ENCODE results near the gene TSPAN2. TPM values are rescaled to one million over a fixed set of nuclear protein-coding genes. Genes with fewer than 3 reads are reported as not detected.
A peak's percentile ranks its signal among the peaks of the same experiment; 100 is the strongest.

The TSPAN2 gene
- total and polyA plus RNA-seq, 2 of the 4 experiments (the other 2 are of a cell fraction): 0.18 to 0.60 TPM

GRCh38 chr1:115090540-115090939 lies 1.2 kb upstream of the TSPAN2 start:
- Histone ChIP-seq H3K9me3 (ENCODE audit: control insufficient read depth, insufficient read depth, low read length) (no peaks in the 10 kb centered on the region), H4K5ac (ENCODE audit: low read depth, low read length) (peak overlapping the region; percentile 26; the same call in 1 of the 2 replicates), H2BK15ac (ENCODE audit: low read depth, low read length) (no peak overlapping the region), H3K4me2 (ENCODE audit: low read depth, low read length) (peak overlapping the region; percentile 25), H4K91ac (ENCODE audit: insufficient read depth, low read depth, low read length) (no peak overlapping the region), H3K36me3 (ENCODE audit: control insufficient read depth, insufficient read depth, low read length) (no peaks in the 10 kb centered on the region), H2BK120ac (ENCODE audit: low read depth, low read length) (peak overlapping the region; percentile 28; the same call in 1 of the 2 replicates), H3K27me3 (ENCODE audit: control insufficient read depth, insufficient read depth, low read length) (no peaks in the 10 kb centered on the region; the same call in none of the 2 replicates), H3K9ac (ENCODE audit: low read depth, low read length) (peak overlapping the region; percentile 45; the same call in 1 of the 2 replicates), H3K4me3 (ENCODE audit: insufficient read depth, low read depth, low read length) (no peak overlapping the region), H2BK5ac (ENCODE audit: low read depth, low read length, poor library complexity, severe bottlenecking) (no peak overlapping the region), H3K14ac (replicated peaks; ENCODE audit: low read depth, low read length) (no peak overlapping the region), H3K4ac (ENCODE audit: low read depth, low read length) (0 out of 2 replicates have a peak overlapping the region, but pooled peaks have one; percentile 14), H3K9me1 (ENCODE audit: insufficient read depth, low read length) (no peaks in the 10 kb centered on the region), H3K18ac (ENCODE audit: low read depth, low read length) (0 out of 2 replicates have a peak overlapping the region, but pooled peaks have one; percentile 12), H2AK9ac (replicated peaks; ENCODE audit: low read depth, low read length, poor library complexity) (no peak overlapping the region), H2AFZ (replicated peaks; ENCODE audit: low read length, poor library complexity) (peak overlapping the region; percentile 48), H3K27ac (ENCODE audit: insufficient read depth, low read length) (peak overlapping the region; percentile 61), H3K56ac (ENCODE audit: extremely low read depth, insufficient read depth, low read length) (no peak overlapping the region; the same call in 1 of the 2 replicates), H3K4me1 (ENCODE audit: control insufficient read depth, insufficient read depth, low read length) (peaks cover 2% of the 10 kb centered on the region), H2AK5ac (ENCODE audit: low read depth, low read length) (peak overlapping the region; percentile 6; the same call in 1 of the 2 replicates), H4K8ac (ENCODE audit: low read depth in 2 of 2, low read length in 2 of 2) (peak overlapping the region; percentile 71 to 88), H3K23ac (ENCODE audit: low read depth, low read length) (no peak overlapping the region; the same call in 1 of the 2 replicates), H3K79me1 (ENCODE audit: low read depth in 1 of 2, low read length in 2 of 2) (no peaks in the 10 kb centered on the region), H4K20me1 (ENCODE audit: insufficient read depth, low read length) (no peaks in the 10 kb centered on the region), H2BK20ac (ENCODE audit: low read depth, low read length) (no peak overlapping the region)
- in situ Hi-C loops (cut with MboI; ENCODE audit: low sequenced_read_pairs) (no loop called here), intact Hi-C loops (cut with micrococcal nuclease) (loop anchor here (5.0 kb wide), 1 partner anchor 33 kb away; no protein-coding TSS in a partner anchor), dilution Hi-C loops (cut with HindIII; ENCODE audit: low sequenced_read_pairs, unreplicated experiment) (no loop called here)
- POLR2A ChIA-PET (ENCODE audit: unreplicated experiment): no interaction called here
- 33% methylated on average over 3 of the region's 8 CpGs; no CpG with 5 or more reads in 1 of the 2 experiments for WGBS, 2 experiments (ENCODE audit: extremely low coverage in 2 of 2, insufficient read length in 1 of 2)
- no TSS peak for BruUV-seq (replicated peaks)
- CTCF ChIA-PET: interaction anchor here (0.8 to 1.4 kb wide), 3 partner anchors 9 to 113 kb away, joined by 3 read pairs; no protein-coding TSS in a partner anchor
- ATAC-seq (ENCODE audit: low read depth) (peak; percentile 68), DNase-seq (peak; percentile 78)
- TF ChIP-seq BHLHE40 (IDR thresholded peaks at IDR 0.05; ENCODE audit: low read depth, low read length): peak; percentile 97
- peak; percentile 23; the same call in 1 of the 2 replicates for TF ChIP-seq USF2 (IDR thresholded peaks at IDR 0.05; ENCODE audit: low read depth, low read length)
- TF ChIP-seq CTCF (conservative IDR thresholded peaks at IDR 0.05; ENCODE audit: low read depth, low read length): no peak; the same call in 1 of the 2 replicates
- TF ChIP-seq SMC3 (IDR thresholded peaks at IDR 0.05; ENCODE audit: low read depth, low read length): no peak
- TF ChIP-seq MAZ (IDR thresholded peaks at IDR 0.05; ENCODE audit: borderline replicate concordance, low read depth, low read length): 0 out of 2 replicates have a peak, but pooled peaks have one; percentile 27
- TF ChIP-seq CHD1 (IDR thresholded peaks at IDR 0.05; ENCODE audit: low read depth, low read length): no peak
- TF ChIP-seq MXI1 (IDR thresholded peaks at IDR 0.05; ENCODE audit: borderline replicate concordance, low read depth, low read length): peak; percentile 95
- no peak for TF ChIP-seq RAD21 (IDR thresholded peaks at IDR 0.05; ENCODE audit: low read length)

Data from IMR-90 (cell line).